Body of pancreas (tissue), 4 donors: ENCODE data around the gene IL1RAPL2. TPM values are rescaled to one million over a fixed set of nuclear protein-coding genes. Genes with fewer than 3 reads are reported as not detected.

Experiments
- ATAC-seq: fragments of 150-250 bp; one replicate; pipeline ENCODE4 v1.9.1; 2016
- DNase-seq, 4 donors: peaks; one replicate each; pipeline ENCODE4 v3.0.0-alpha.2; 2019
- H3K27ac ChIP-seq, 4 donors: fragments of 200-600 bp; sonication (generic); 1 replicate in 3 of 4; 2 replicates in 1 of 4; pipeline versions ENCODE4 v1.5.1 to v1.6.1; 2016 to 2019; ENCODE audit warnings: mild to moderate bottlenecking in 1 of 4, mixed read lengths in 1 of 4, moderate library complexity in 1 of 4
- H3K27me3 ChIP-seq, 2 donors: fragments of 200-600 bp; sonication (generic); one replicate each; pipeline ENCODE4 v1.6.0; 2016; ENCODE audit warnings: mild to moderate bottlenecking in 1 of 2
- H3K36me3 ChIP-seq, 2 donors: fragments of 200-600 bp; sonication (generic); replicated peaks in 1 of 2; 2 replicates each; pipeline ENCODE4 v1.5.1; 2016; ENCODE audit warnings: low read depth in 2 of 2; ENCODE audit not compliant: insufficient read depth in 1 of 2
- H3K4me1 ChIP-seq: fragments of 200-600 bp; sonication (generic); one replicate; pipeline ENCODE4 v1.6.0; 2016
- H3K4me3 ChIP-seq, 2 donors: fragments of 200-600 bp; sonication (generic); 1 replicate in 1 of 2; 2 replicates in 1 of 2; pipeline ENCODE4 v1.5.1; 2016 to 2019
- H3K9me3 ChIP-seq, 3 donors: fragments of 200-600 bp; sonication (generic); 1 replicate in 2 of 3; 2 replicates in 1 of 3; pipeline ENCODE4 v1.5.1; 2016
- CTCF ChIP-seq, 7 experiments: fragments of 450-650 bp in 4 of 7; fragments of 200-600 bp in 3 of 7; sonication (generic) in 3 of 7; IDR thresholded peaks; one replicate each; pipeline ENCODE4 v1.5.1; 2016 to 2019; ENCODE audit warnings: antibody characterized with exemption in 7 of 7
- POLR2A ChIP-seq, 3 donors: fragments of 450-650 bp; IDR thresholded peaks; one replicate each; pipeline ENCODE4 v1.6.1; 2016; ENCODE audit warnings: antibody characterized with exemption in 3 of 3, mild to moderate bottlenecking in 2 of 3
- WGBS, 2 donors: methylation state at CpG; one replicate each; pipeline ENCODE4 v1.1.5; 2017; 5-methylcytosine and 5-hydroxymethylcytosine counted together
- intact Hi-C: fragments of 100-400 bp; cut with DNase I; formaldehyde crosslinking; loops from one replicate; pipeline ENCODE4 v1.15.1; 2023
- total RNA-seq, 2 donors: library from RNA; depleted of rRNA; stranded (reverse); fragments of >200 nt; gene quantifications; one replicate each; pipeline ENCODE4 v1.1.0, GENCODE V29; 2016

The IL1RAPL2 gene
- total RNA-seq, 2 donors from 2014 or later = not detected

GRCh38 chrX:105650577-105650976 lies 1084.6 kb downstream of the IL1RAPL2 start:
- Histone ChIP-seq H3K27me3 (no peaks in the 10 kb centered on the region), H3K27ac (no peak overlapping the region), H3K9me3 (no peaks in the 10 kb centered on the region), H3K4me1 (no peaks in the 10 kb centered on the region), H3K4me3 (no peak overlapping the region), H3K36me3 (no peaks in the 10 kb centered on the region)
- TF ChIP-seq POLR2A (IDR thresholded peaks at IDR 0.05) = no peak
- no peak for TF ChIP-seq CTCF (IDR thresholded peaks at IDR 0.05)
- 20 to 47% methylated on average over 1 of the region's 1 CpG for WGBS, 2 donors
- intact Hi-C loops = no loop called here
- DNase-seq (no peak), ATAC-seq (no peak)

GRCh38 chrX:105650986-105651385 lies 1085.0 kb downstream of the IL1RAPL2 start:
- Histone ChIP-seq H3K4me3 (no peak overlapping the region), H3K4me1 (no peaks in the 10 kb centered on the region), H3K9me3 (no peaks in the 10 kb centered on the region), H3K27ac (no peak overlapping the region), H3K36me3 (no peaks in the 10 kb centered on the region), H3K27me3 (no peaks in the 10 kb centered on the region)
- ATAC-seq (no peak), DNase-seq (no peak)
- no peak for TF ChIP-seq POLR2A (IDR thresholded peaks at IDR 0.05)
- no peak for TF ChIP-seq CTCF (IDR thresholded peaks at IDR 0.05)
- intact Hi-C loops = no loop called here
- WGBS, 2 donors = 65 to 95% methylated on average over 2 of the region's 2 CpGs

GRCh38 chrX:105653891-105654290 lies 1087.9 kb downstream of the IL1RAPL2 start:
- Histone ChIP-seq H3K4me3 (no peak overlapping the region), H3K9me3 (no peaks in the 10 kb centered on the region), H3K27me3 (no peaks in the 10 kb centered on the region), H3K36me3 (no peaks in the 10 kb centered on the region), H3K27ac (no peak overlapping the region), H3K4me1 (no peaks in the 10 kb centered on the region)
- intact Hi-C loops = no loop called here
- 80 to 83% methylated on average over 2 of the region's 2 CpGs for WGBS, 2 donors
- ATAC-seq (no peak), DNase-seq (no peak)
- TF ChIP-seq POLR2A (IDR thresholded peaks at IDR 0.05) = no peak
- no peak for TF ChIP-seq CTCF (IDR thresholded peaks at IDR 0.05)

- Histone ChIP-seq H3K9me3 (no peaks in the 10 kb centered on the region), H3K27me3 (no peaks in the 10 kb centered on the region), H3K4me1 (no peaks in the 10 kb centered on the region), H3K36me3 (no peaks in the 10 kb centered on the region), H3K27ac (no peak overlapping the region), H3K4me3 (no peak overlapping the region)
- intact Hi-C loops = no loop called here
- TF ChIP-seq POLR2A (IDR thresholded peaks at IDR 0.05) = no peak
- no peak for TF ChIP-seq CTCF (IDR thresholded peaks at IDR 0.05)
- no peak for DNase-seq
- 73 to 74% methylated on average over 2 of the region's 2 CpGs for WGBS, 2 donors
- no peak for ATAC-seq
Measured at GRCh38 chrX:105658136-105658535, 1092.1 kb downstream of the IL1RAPL2 start.

- no peak for DNase-seq
- Histone ChIP-seq H3K27ac (no peak overlapping the region), H3K4me1 (no peaks in the 10 kb centered on the region), H3K4me3 (no peak overlapping the region), H3K9me3 (no peaks in the 10 kb centered on the region), H3K36me3 (no peaks in the 10 kb centered on the region), H3K27me3 (no peaks in the 10 kb centered on the region)
- no peak for ATAC-seq
- TF ChIP-seq POLR2A (IDR thresholded peaks at IDR 0.05) (no peak), CTCF (IDR thresholded peaks at IDR 0.05) (no peak)
- intact Hi-C loops = no loop called here
- WGBS, 2 donors = 70 to 100% methylated on average over 2 of the region's 2 CpGs
Measured at GRCh38 chrX:105662248-105662647, 1096.2 kb downstream of the IL1RAPL2 start.
